ENCODE measurements around the gene ZSCAN23.
"Not testable (repeated sequence)": the region's sequence is repeated elsewhere in the genome, so short reads cannot be mapped to it uniquely, and the experiment has no call there.

The ZSCAN23 gene

GRCh38 chr6:28443112-28443773, at the start of gene ZSCAN23:
Gene ZSCAN23, minus strand, starts transcription at chr6:28443491. Its CDS starts 7,225 bp downstream, at chr6:28436266.
- peak; percentile 77 for DNase-seq (ENCODE audit: low spot score)

GRCh38 chr6:28491984-28492317, 48.7 kb upstream of the ZSCAN23 start:
- no peak for DNase-seq (ENCODE audit: low spot score)

- no peak for DNase-seq (ENCODE audit: low spot score)
Measured at GRCh38 chr6:28490205-28490890, 47.1 kb upstream of the ZSCAN23 start.

GRCh38 chr6:28489366-28490204, 46.3 kb upstream of the ZSCAN23 start:
- DNase-seq (ENCODE audit: low spot score), result peak; percentile 6

- DNase-seq (ENCODE audit: low spot score), result peak; percentile 61
Measured at GRCh38 chr6:28488916-28489365, 45.6 kb upstream of the ZSCAN23 start.

- no peak for DNase-seq (ENCODE audit: low spot score)
Measured at GRCh38 chr6:28486988-28487742, 43.9 kb upstream of the ZSCAN23 start.

- no peak for DNase-seq (ENCODE audit: low spot score)
Measured at GRCh38 chr6:28486533-28486932, 43.2 kb upstream of the ZSCAN23 start.

- no peak for DNase-seq (ENCODE audit: low spot score)
Measured at GRCh38 chr6:28485482-28485881, 42.2 kb upstream of the ZSCAN23 start.

- no peak for DNase-seq (ENCODE audit: low spot score)
Measured at GRCh38 chr6:28480253-28480932, 37.1 kb upstream of the ZSCAN23 start.

GRCh38 chr6:28478518-28478917, 35.2 kb upstream of the ZSCAN23 start:
- no peak for DNase-seq (ENCODE audit: low spot score)

GRCh38 chr6:28474441-28475219, 31.3 kb upstream of the ZSCAN23 start:
- peak; percentile 82 for DNase-seq (ENCODE audit: low spot score)

GRCh38 chr6:28469153-28469745, 26.0 kb upstream of the ZSCAN23 start:
- DNase-seq (ENCODE audit: low spot score), result not testable (repeated sequence)

GRCh38 chr6:28468056-28468455, 24.8 kb upstream of the ZSCAN23 start:
- no peak for DNase-seq (ENCODE audit: low spot score)

GRCh38 chr6:28462401-28462800, 19.1 kb upstream of the ZSCAN23 start:
- DNase-seq (ENCODE audit: low spot score), result peak; percentile 66

- DNase-seq (ENCODE audit: low spot score), result no peak
Measured at GRCh38 chr6:28458568-28458967, 15.3 kb upstream of the ZSCAN23 start.

- no peak for DNase-seq (ENCODE audit: low spot score)
Measured at GRCh38 chr6:28449056-28449455, 5.8 kb upstream of the ZSCAN23 start.

GRCh38 chr6:28447512-28447906, 4.2 kb upstream of the ZSCAN23 start:
- not testable (repeated sequence) for DNase-seq (ENCODE audit: low spot score)

GRCh38 chr6:28446818-28447511, 3.7 kb upstream of the ZSCAN23 start:
- no peak for DNase-seq (ENCODE audit: low spot score)

- DNase-seq (ENCODE audit: low spot score), result not testable (repeated sequence)
Measured at GRCh38 chr6:28444759-28445158, 1.5 kb upstream of the ZSCAN23 start.

GRCh38 chr6:28442586-28442985, 705 bp downstream of the ZSCAN23 start:
- DNase-seq (ENCODE audit: low spot score), result no peak

All from putamen (tissue), 1 donor.